CD4-positive, alpha-beta T cell (primary cell): ENCODE results near the gene UBE2N. TPM values are rescaled to one million over a fixed set of nuclear protein-coding genes. Genes with fewer than 3 reads are reported as not detected.
"Not testable (repeated sequence)": the region's sequence is repeated elsewhere in the genome, so short reads cannot be mapped to it uniquely, and the experiment has no call there.

Source experiments
- ATAC-seq: fragments of 200-7000 bp; cut with Tn5 transposase; one replicate; pipeline ENCODE4 v1.10.0; 2022; ENCODE audit warnings: mild to moderate bottlenecking; ENCODE audit not compliant: poor library complexity
- CTCF ChIA-PET: fragments of 350-600 bp; sonication (Branson Sonifier 250); formaldehyde crosslinking; loops from one replicate; lab custom pipeline; 2021; ENCODE audit warnings: antibody characterized with exemption, inconsistent platforms; lab: Charles Lee
- POLR2A ChIA-PET: fragments of 350-600 bp; sonication (Branson Sonifier 250); formaldehyde crosslinking; loops from one replicate; lab custom pipeline; 2021; ENCODE audit warnings: antibody characterized with exemption, inconsistent platforms; lab: Charles Lee
- DNase-seq, 14 experiments: peaks; one replicate each; pipeline ENCODE4 v3.0.0-alpha.2; 2013 to 2020; ENCODE audit warnings: mixed read lengths in 2 of 14
- H3K27ac ChIP-seq, 2 donors: one replicate each; pipeline versions ENCODE4 v1.5.1 to v1.7.0; 2013; ENCODE audit warnings: low read length in 2 of 2, low read depth in 1 of 2, mild to moderate bottlenecking in 1 of 2
- H3K27me3 ChIP-seq, 2 experiments: 1 replicate in 1 of 2; 2 replicates in 1 of 2; pipeline versions ENCODE4 v1.6.1 to v1.7.0; 2013; ENCODE audit warnings: low read length in 2 of 2, control low read depth in 1 of 2, mild to moderate bottlenecking in 1 of 2, moderate library complexity in 1 of 2; ENCODE audit not compliant: insufficient read depth in 2 of 2, control insufficient read depth in 1 of 2
- H3K36me3 ChIP-seq: one replicate; pipeline ENCODE4 v1.6.1; 2013; ENCODE audit warnings: low read length, control low read depth; ENCODE audit not compliant: insufficient read depth
- H3K4me1 ChIP-seq: one replicate; pipeline ENCODE4 v1.6.1; 2013; ENCODE audit warnings: low read length, control low read depth; ENCODE audit not compliant: insufficient read depth
- H3K4me3 ChIP-seq: one replicate; pipeline ENCODE4 v1.5.1; 2013; ENCODE audit warnings: mild to moderate bottlenecking, low read length, moderate library complexity
- H3K9me3 ChIP-seq, 2 experiments: 1 replicate in 1 of 2; 2 replicates in 1 of 2; pipeline versions ENCODE4 v1.6.1 to v1.7.0; 2013; ENCODE audit warnings: low read length in 2 of 2, mild to moderate bottlenecking in 2 of 2, control low read depth in 1 of 2, moderate library complexity in 1 of 2; ENCODE audit not compliant: control insufficient read depth in 1 of 2, insufficient read depth in 1 of 2
- H3K27ac Mint-ChIP-seq: one replicate; pipeline ENCODE4 v1.8.0; 2020; ENCODE audit warnings: mixed read lengths
- H3K27me3 Mint-ChIP-seq: one replicate; pipeline ENCODE4 v1.8.0; 2021; ENCODE audit warnings: mixed read lengths
- H3K36me3 Mint-ChIP-seq: one replicate; pipeline ENCODE4 v1.8.0; 2021; ENCODE audit warnings: low read depth, mixed read lengths
- H3K4me1 Mint-ChIP-seq: one replicate; pipeline ENCODE4 v1.8.0; 2021; ENCODE audit warnings: low read depth, mixed read lengths
- H3K4me3 Mint-ChIP-seq: one replicate; pipeline ENCODE4 v1.8.0; 2020; ENCODE audit warnings: mild to moderate bottlenecking, mixed read lengths
- H3K9me3 Mint-ChIP-seq: one replicate; pipeline ENCODE4 v1.8.0; 2020; ENCODE audit warnings: mixed read lengths
- CTCF ChIP-seq: fragments of 200-600 bp; IDR thresholded peaks from one replicate; pipeline ENCODE4 v1.8.0; 2022; ENCODE audit warnings: antibody characterized with exemption, mild to moderate bottlenecking
- intact Hi-C, 2 experiments: fragments of 100-400 bp; cut with DNase I in 1 of 2; cut with micrococcal nuclease in 1 of 2; formaldehyde crosslinking; loops; one replicate each; pipeline versions ENCODE4 v1.15.1 to v1.9.0; 2023 to 2025; cut with DNase I, micrococcal nuclease
- total RNA-seq, 174 experiments: library from RNA in 2 of 174; stranded (reverse) in 2 of 174; gene quantifications; one replicate each; pipeline ENCODE4 v1.2.3 and lab custom pipeline; 2021 to 2026

UBE2N gene
- total RNA-seq, 2 experiments from 2014 or later = 89.8 to 101 TPM

- H3K4me3 ChIP-seq = peak overlapping the region; percentile 76
Measured at GRCh38 chr12:93440043-93440835, 1.5 kb downstream of the UBE2N start.

GRCh38 chr12:93438266-93439050 is 3.3 kb downstream of the UBE2N start:
- Histone ChIP-seq H3K27ac (no peak overlapping the region), H3K4me3 (no peak overlapping the region), H3K4me1 (peaks cover 52% of the 10 kb centered on the region), H3K27me3 (no peaks in the 10 kb centered on the region), H3K36me3 (no peaks in the 10 kb centered on the region), H3K9me3 (no peaks in the 10 kb centered on the region)
- no peak for TF ChIP-seq CTCF
- Mint-ChIP-seq H3K27ac (peak overlapping the region; percentile 93), H3K27me3 (no peaks in the 10 kb centered on the region), H3K9me3 (no peaks in the 10 kb centered on the region), H3K36me3 (peaks cover 10% of the 10 kb centered on the region), H3K4me1 (peaks cover 85% of the 10 kb centered on the region), H3K4me3 (peak overlapping the region; percentile 96)
- no peak for ATAC-seq
- intact Hi-C loops = loop anchor here in 1 of 2 experiments (5.0 to 10.0 kb wide), 3 partner anchors 34 to 1786 kb away; no protein-coding TSS in a partner anchor
- DNase-seq = no peak
- POLR2A ChIA-PET = interaction anchor here (0.6 to 1.4 kb wide), 7 partner anchors 9 to 1325 kb away, joined by 3 to 4 read pairs (median 3); partner anchors contain the start of gene MRPL42
- CTCF ChIA-PET = interaction anchor here (1.0 to 1.7 kb wide), 4 partner anchors 18 to 29 kb away, joined by 3 to 11 read pairs (median 5); partner anchors contain the start of gene MRPL42

More at GRCh38 chr12:93440043-93440835, 1.5 kb downstream of the UBE2N start:
- peak overlapping the region; percentile 47 to 89 for H3K27ac ChIP-seq
- ATAC-seq (no peak), DNase-seq (no peak)
- no peak for TF ChIP-seq CTCF
- peaks cover 42% of the 10 kb centered on the region for H3K4me1 ChIP-seq
- ChIA-PET CTCF (no interaction called here), POLR2A (interaction anchor here (0.7 to 2.4 kb wide), 9 partner anchors 11 to 662 kb away, joined by 3 to 22 read pairs (median 6); partner anchors contain the start of genes CRADD, EEA1 and MRPL42)
- no peaks in the 10 kb centered on the region for H3K9me3 ChIP-seq
- Mint-ChIP-seq H3K4me3 (peak overlapping the region; percentile 96), H3K36me3 (peaks cover 10% of the 10 kb centered on the region), H3K27ac (peak overlapping the region; percentile 93), H3K9me3 (no peaks in the 10 kb centered on the region), H3K27me3 (no peaks in the 10 kb centered on the region), H3K4me1 (peaks cover 68% of the 10 kb centered on the region)
- intact Hi-C loops = loop anchor here (2.0 to 10.0 kb wide), 5 partner anchors 63 to 1019 kb away; partner anchors contain the start of genes CEP83 (in 1 of the 2), CRADD (in 1 of the 2), EEA1 (in 1 of the 2) and NUDT4 (in 1 of the 2)
- no peaks in the 10 kb centered on the region for H3K27me3 ChIP-seq
- H3K36me3 ChIP-seq = no peaks in the 10 kb centered on the region

- no peak for TF ChIP-seq CTCF
- intact Hi-C loops = loop anchor here in 1 of 2 experiments (10.0 kb wide), 1 partner anchor 1790 kb away; no protein-coding TSS in a partner anchor
- Mint-ChIP-seq H3K27ac (no peak overlapping the region), H3K4me1 (peaks cover 88% of the 10 kb centered on the region), H3K4me3 (peak overlapping the region; percentile 12), H3K36me3 (no peaks in the 10 kb centered on the region), H3K27me3 (no peaks in the 10 kb centered on the region), H3K9me3 (no peaks in the 10 kb centered on the region)
- Histone ChIP-seq H3K27me3 (no peaks in the 10 kb centered on the region), H3K36me3 (peaks cover 2% of the 10 kb centered on the region), H3K4me1 (peaks cover 56% of the 10 kb centered on the region), H3K4me3 (no peak overlapping the region), H3K9me3 (no peaks in the 10 kb centered on the region), H3K27ac (no peak overlapping the region)
- no peak for ATAC-seq
- no peak for DNase-seq
- ChIA-PET CTCF (interaction anchor here (1.5 kb wide), 1 partner anchor 15 kb away, joined by 5 read pairs; no protein-coding TSS in a partner anchor), POLR2A (interaction anchor here (2.6 kb wide), 1 partner anchor 14 kb away, joined by 16 read pairs; no protein-coding TSS in a partner anchor)
Measured at GRCh38 chr12:93434256-93434865, 7.4 kb downstream of the UBE2N start.

GRCh38 chr12:93432031-93432430 is 9.7 kb downstream of the UBE2N start:
- H3K36me3 Mint-ChIP-seq, POLR2A ChIA-PET, H3K4me3 ChIP-seq, H3K9me3 ChIP-seq, CTCF ChIA-PET, H3K27ac ChIP-seq, H3K27ac Mint-ChIP-seq, H3K36me3 ChIP-seq, H3K27me3 Mint-ChIP-seq, ATAC-seq, H3K9me3 Mint-ChIP-seq, DNase-seq, H3K27me3 ChIP-seq: not testable (repeated sequence)
- Mint-ChIP-seq H3K4me1 (peaks cover 85% of the 10 kb centered on the region), H3K4me3 (peak overlapping the region; percentile 42)
- intact Hi-C loops = loop anchor here in 1 of 2 experiments (10.0 kb wide), 1 partner anchor 1793 kb away; no protein-coding TSS in a partner anchor
- H3K4me1 ChIP-seq = peaks cover 53% of the 10 kb centered on the region
